Measurements from ENCODE around the gene MOB2. TPM values are rescaled to one million over a fixed set of nuclear protein-coding genes. Genes with fewer than 3 reads are reported as not detected.

The MOB2 gene
- total RNA-seq, 4 donors from 2014 or later: 59.6 to 103 (median 87.8) TPM

- Histone ChIP-seq H3K4me1 (peaks cover 12 to 86% (median 68%) of the 10 kb centered on the region in 3 donors), H3K27me3 (no peaks in the 10 kb centered on the region), H3K9me3 (no peaks in the 10 kb centered on the region), H3K27ac (peak overlapping the region; percentile 57 to 96 (median 93)), H3K4me3 (no peak overlapping the region), H3K36me3 (peaks cover 0 to 50% of the 10 kb centered on the region in 2 donors)
- peak; percentile 20 for ATAC-seq
- 79 to 87% methylated on average over 9 to 10 of the region's 36 CpGs for WGBS, 2 donors (ENCODE audit: low coverage in 1 of 2)
- no peak for TF ChIP-seq CTCF (IDR thresholded peaks at IDR 0.05)
- TF ChIP-seq EP300 (IDR thresholded peaks at IDR 0.05): no peak
- no peak for TF ChIP-seq POLR2A (IDR thresholded peaks at IDR 0.05)
- TF ChIP-seq POLR2AphosphoS5 (IDR thresholded peaks at IDR 0.05): no peak
Measured at GRCh38 chr11:1480555-1481482, 5.8 kb downstream of the MOB2 start.

GRCh38 chr11:1480191-1480554 lies 6.4 kb downstream of the MOB2 start:
- peaks cover 0 to 57% of the 10 kb centered on the region in 2 donors for H3K36me3 ChIP-seq
- peak overlapping the region; percentile 57 to 96 (median 93) for H3K27ac ChIP-seq
- no peaks in the 10 kb centered on the region for H3K27me3 ChIP-seq
- 69 to 84% methylated on average over 8 to 11 of the region's 13 CpGs for WGBS, 2 donors (ENCODE audit: low coverage in 1 of 2)
- peaks cover 12 to 80% (median 63%) of the 10 kb centered on the region in 3 donors for H3K4me1 ChIP-seq
- ATAC-seq: no peak
- H3K4me3 ChIP-seq: no peak overlapping the region
- H3K9me3 ChIP-seq: no peaks in the 10 kb centered on the region
- no peak for TF ChIP-seq EP300 (IDR thresholded peaks at IDR 0.05)
- TF ChIP-seq POLR2A (IDR thresholded peaks at IDR 0.05): no peak
- TF ChIP-seq CTCF (IDR thresholded peaks at IDR 0.05): no peak
- no peak for TF ChIP-seq POLR2AphosphoS5 (IDR thresholded peaks at IDR 0.05)

- Histone ChIP-seq H3K36me3 (peaks cover 0 to 61% of the 10 kb centered on the region in 2 donors), H3K27ac (peak overlapping the region; percentile 57 to 96 (median 93)), H3K4me1 (peaks cover 12 to 75% (median 58%) of the 10 kb centered on the region in 3 donors), H3K4me3 (no peak overlapping the region), H3K27me3 (no peaks in the 10 kb centered on the region), H3K9me3 (no peaks in the 10 kb centered on the region)
- ATAC-seq: no peak
- TF ChIP-seq EP300 (IDR thresholded peaks at IDR 0.05): no peak
- TF ChIP-seq POLR2AphosphoS5 (IDR thresholded peaks at IDR 0.05): no peak
- no peak for TF ChIP-seq POLR2A (IDR thresholded peaks at IDR 0.05)
- TF ChIP-seq CTCF (IDR thresholded peaks at IDR 0.05): no peak
- WGBS, 2 donors (ENCODE audit: low coverage in 1 of 2): no CpG with 5 or more reads among the region's 12 CpGs
Measured at GRCh38 chr11:1479678-1480118, 6.9 kb downstream of the MOB2 start.

- Histone ChIP-seq H3K27me3 (no peaks in the 10 kb centered on the region), H3K9me3 (no peaks in the 10 kb centered on the region), H3K4me3 (no peak overlapping the region), H3K4me1 (peaks cover 12 to 69% (median 53%) of the 10 kb centered on the region in 3 donors), H3K27ac (peak overlapping the region; percentile 57 to 96 (median 93)), H3K36me3 (peaks cover 0 to 67% of the 10 kb centered on the region in 2 donors)
- no peak for TF ChIP-seq POLR2AphosphoS5 (IDR thresholded peaks at IDR 0.05)
- TF ChIP-seq CTCF (IDR thresholded peaks at IDR 0.05): no peak
- no peak for TF ChIP-seq POLR2A (IDR thresholded peaks at IDR 0.05)
- TF ChIP-seq EP300 (IDR thresholded peaks at IDR 0.05): no peak
- 60% methylated on average over 1 of the region's 9 CpGs; no CpG with 5 or more reads in 1 of the 2 donors for WGBS, 2 donors (ENCODE audit: low coverage in 1 of 2)
- no peak for ATAC-seq
Measured at GRCh38 chr11:1479006-1479677, 7.4 kb downstream of the MOB2 start.

All from gastroesophageal sphincter (tissue), 4 donors.